Measurements from ENCODE around the gene CXCL12. TPM values are rescaled to one million over a fixed set of nuclear protein-coding genes. Genes with fewer than 3 reads are reported as not detected.
A peak's percentile ranks its signal among the peaks of the same experiment; 100 is the strongest.

Gene CXCL12
- polyA plus RNA-seq, 1 of the 3 experiments (the other 2 are of a cell fraction), result 4.7 TPM

- peak overlapping the region; percentile 74; the same call in 1 of the 2 replicates for H3K4me2 ChIP-seq
- H3K9ac ChIP-seq, result peak overlapping the region; percentile 51; the same call in 1 of the 2 replicates
- peak overlapping the region; percentile 28 to 54; a peak in 3 of 4 replicates for H3K4me3 ChIP-seq (ENCODE audit: low read depth in 2 of 2, low read length in 1 of 2)
- no peaks in the 10 kb centered on the region for H3K9me2 ChIP-seq
- peaks cover 51% of the 10 kb centered on the region for H3K79me2 ChIP-seq (ENCODE audit: insufficient read depth)
- H3K36me3 ChIP-seq (replicated peaks in 1 of 2; ENCODE audit: control insufficient read depth in 1 of 2, insufficient read depth in 2 of 2, low read length in 1 of 2), result no peaks in the 10 kb centered on the region
- WGBS (ENCODE audit: low lambda C conversion rate), result no CpG with 5 or more reads among the region's 48 CpGs
- no peaks in the 10 kb centered on the region for H3K9me3 ChIP-seq
- no peak overlapping the region for H2AFZ ChIP-seq (ENCODE audit: low read depth)
- H3K27me3 ChIP-seq (ENCODE audit: insufficient read depth), result peaks cover 6% of the 10 kb centered on the region; the same call in 1 of the 2 replicates
- peaks cover 0 to 8% of the 10 kb centered on the region in 2 experiments; a peak in 1 of 4 replicates for H3K4me1 ChIP-seq (ENCODE audit: control insufficient read depth in 1 of 2, insufficient read depth in 2 of 2, low read depth in 1 of 2, low read length in 1 of 2)
- peaks cover 37% of the 10 kb centered on the region for H4K20me1 ChIP-seq (ENCODE audit: insufficient read depth)
- ChIA-PET CTCF (interaction anchor here (1.9 to 10.4 kb wide), 4 partner anchors 14 to 714 kb away, joined by 7 to 142 read pairs (median 16); no protein-coding TSS in a partner anchor), POLR2A (no interaction called here)
- H3F3A ChIP-seq (replicated peaks; ENCODE audit: insufficient read depth), result no peaks in the 10 kb centered on the region
- no peak overlapping the region for H3K27ac ChIP-seq (ENCODE audit: low read depth in 2 of 2, low read length in 1 of 2)
- TF ChIP-seq RXRA (IDR thresholded peaks at IDR 0.05; ENCODE audit: borderline replicate concordance, low read depth) (no peak), ELF1 (IDR thresholded peaks at IDR 0.05) (no peak), RFX5 (IDR thresholded peaks at IDR 0.05; ENCODE audit: low read length) (no peak), NFIC (IDR thresholded peaks at IDR 0.05; ENCODE audit: borderline replicate concordance) (no peak), CHD2 (IDR thresholded peaks at IDR 0.05; ENCODE audit: low read length, partially characterized antibody) (no peak)
- DNase-seq, result peak; percentile 57
These were observed 284 bp downstream of the CXCL12 start for GRCh38 chr10:44384601-44385025.

GRCh38 chr10:44383749-44384600 is 922 bp downstream of the CXCL12 start:
- H4K20me1 ChIP-seq (ENCODE audit: insufficient read depth), result peaks cover 40% of the 10 kb centered on the region
- 14% methylated on average over 33 of the region's 63 CpGs for WGBS (ENCODE audit: low lambda C conversion rate)
- DNase-seq, result peak; percentile 43
- H3K36me3 ChIP-seq (replicated peaks in 1 of 2; ENCODE audit: control insufficient read depth in 1 of 2, insufficient read depth in 2 of 2, low read length in 1 of 2), result no peaks in the 10 kb centered on the region
- no peak overlapping the region for H2AFZ ChIP-seq (ENCODE audit: low read depth)
- H3F3A ChIP-seq (replicated peaks; ENCODE audit: insufficient read depth), result no peaks in the 10 kb centered on the region
- TF ChIP-seq SMC3 (IDR thresholded peaks at IDR 0.05; ENCODE audit: low read depth, low read length) (no peak), RCOR1 (IDR thresholded peaks at IDR 0.05; ENCODE audit: low read length) (no peak), RAD21 (IDR thresholded peaks at IDR 0.05; ENCODE audit: low read length) (no peak), FOSL2 (IDR thresholded peaks at IDR 0.05; ENCODE audit: borderline replicate concordance, low read depth) (no peak), MXI1 (IDR thresholded peaks at IDR 0.05; ENCODE audit: low read depth, low read length) (no peak), TAF1 (IDR thresholded peaks at IDR 0.05; ENCODE audit: borderline replicate concordance, low read depth, low read length) (no peak)
- H3K9ac ChIP-seq, result peak overlapping the region; percentile 51; the same call in 1 of the 2 replicates
- H3K79me2 ChIP-seq (ENCODE audit: insufficient read depth), result peaks cover 55% of the 10 kb centered on the region
- peak overlapping the region; percentile 28 to 54; a peak in 3 of 4 replicates for H3K4me3 ChIP-seq (ENCODE audit: low read depth in 2 of 2, low read length in 1 of 2)
- H3K27me3 ChIP-seq (ENCODE audit: insufficient read depth), result peaks cover 6% of the 10 kb centered on the region; the same call in 1 of the 2 replicates
- H3K9me3 ChIP-seq, result no peaks in the 10 kb centered on the region
- no peak overlapping the region for H3K27ac ChIP-seq (ENCODE audit: low read depth in 2 of 2, low read length in 1 of 2)
- peak overlapping the region; percentile 74; the same call in 1 of the 2 replicates for H3K4me2 ChIP-seq
- ChIA-PET CTCF (interaction anchor here (1.2 to 10.4 kb wide), 5 partner anchors 11 to 713 kb away, joined by 3 to 142 read pairs (median 9); no protein-coding TSS in a partner anchor), POLR2A (no interaction called here)
- H3K9me2 ChIP-seq, result no peaks in the 10 kb centered on the region
- H3K4me1 ChIP-seq (ENCODE audit: control insufficient read depth in 1 of 2, insufficient read depth in 2 of 2, low read depth in 1 of 2, low read length in 1 of 2), result peaks cover 0 to 8% of the 10 kb centered on the region in 2 experiments; a peak in 1 of 4 replicates
